HEK293 (cell line): Measurements from ENCODE around the gene POLR2E.
A peak's percentile ranks its signal among the peaks of the same experiment; 100 is the strongest.

ENCODE experiments used
- CTCF ChIA-PET: fragments of 350-600 bp; formaldehyde crosslinking; extraction: SDS; loops from one replicate; lab custom pipeline; 2021; ENCODE audit warnings: antibody characterized with exemption; lab: Yijun Ruan, JAX
- POLR2A ChIA-PET: fragments of 300-600 bp; formaldehyde crosslinking; extraction: SDS; loops from one replicate; lab custom pipeline; 2020; ENCODE audit warnings: antibody characterized with exemption, inconsistent platforms; lab: Yijun Ruan, JAX
- H3K27ac ChIP-seq: fragments of 200-500 bp; sonication (Bioruptor generic); 2 replicates; pipeline ENCODE4 v1.5.1; 2014; ENCODE audit warnings: low read depth, low read length, control low read depth, inconsistent platforms; ENCODE audit errors: extremely low read depth
- H3K36me3 ChIP-seq, 2 experiments: fragments of 200-500 bp in 1 of 2; sonication (Bioruptor generic) in 1 of 2; 1 replicate in 1 of 2; 2 replicates in 1 of 2; pipeline ENCODE4 v1.5.1; 2014 to 2017; ENCODE audit warnings: inconsistent platforms in 2 of 2, low read length in 2 of 2; ENCODE audit not compliant: control insufficient read depth in 2 of 2, insufficient read depth in 1 of 2
- H3K4me1 ChIP-seq: fragments of 200-500 bp; sonication (Bioruptor generic); 2 replicates; pipeline ENCODE4 v1.5.1; 2014; ENCODE audit warnings: mild to moderate bottlenecking, low read length, inconsistent platforms; ENCODE audit not compliant: control insufficient read depth, insufficient read depth
- H3K4me3 ChIP-seq: 2 replicates; pipeline ENCODE4 v1.5.1; 2011; ENCODE audit warnings: low read depth, mild to moderate bottlenecking, control low read depth, low read length, moderate library complexity
- H3K9me3 ChIP-seq: fragments of 200-500 bp; sonication (Bioruptor generic); 2 replicates; pipeline ENCODE4 v1.5.1; 2014; ENCODE audit warnings: low read depth, low read length, inconsistent platforms; ENCODE audit not compliant: control insufficient read depth, insufficient read depth
- GLIS1 ChIP-seq: fragments of 450-650 bp; formaldehyde crosslinking; IDR thresholded peaks from 2 replicates; pipeline ENCODE4 v1.5.1; 2016; ENCODE audit warnings: missing biosample characterization, missing genetic modification characterization
- GLIS2 ChIP-seq: fragments of 450-650 bp; formaldehyde crosslinking; IDR thresholded peaks from 2 replicates; pipeline ENCODE4 v1.5.1; 2016; ENCODE audit warnings: missing biosample characterization, missing genetic modification characterization
- KLF10 ChIP-seq: fragments of 450-650 bp; IDR thresholded peaks from 2 replicates; pipeline ENCODE4 v1.5.1; 2018; ENCODE audit warnings: missing biosample characterization, mild to moderate bottlenecking, missing genetic modification characterization
- KLF8 ChIP-seq: fragments of 450-650 bp; formaldehyde crosslinking; IDR thresholded peaks from 2 replicates; pipeline ENCODE4 v1.5.1; 2016; ENCODE audit warnings: missing biosample characterization, missing genetic modification characterization
- KLF9 ChIP-seq: fragments of 450-650 bp; formaldehyde crosslinking; IDR thresholded peaks from 2 replicates; pipeline ENCODE4 v1.5.1; 2016; ENCODE audit warnings: missing biosample characterization, missing genetic modification characterization, low read depth
- PATZ1 ChIP-seq: fragments of 450-650 bp; formaldehyde crosslinking; IDR thresholded peaks from 2 replicates; pipeline ENCODE4 v1.5.1; 2016; ENCODE audit warnings: missing biosample characterization, missing genetic modification characterization
- PRDM1 ChIP-seq: fragments of 450-650 bp; formaldehyde crosslinking; IDR thresholded peaks from 2 replicates; pipeline ENCODE4; 2016; ENCODE audit warnings: missing biosample characterization, missing genetic modification characterization
- YY2 ChIP-seq: fragments of 450-650 bp; formaldehyde crosslinking; IDR thresholded peaks from 2 replicates; pipeline ENCODE4 v1.5.1; 2016; ENCODE audit warnings: missing biosample characterization, missing genetic modification characterization
- ZBTB44 ChIP-seq: fragments of 450-650 bp; IDR thresholded peaks from 2 replicates; pipeline ENCODE4 v1.5.1; 2018; ENCODE audit warnings: missing biosample characterization, mild to moderate bottlenecking, missing genetic modification characterization
- ZFP3 ChIP-seq: fragments of 450-650 bp; formaldehyde crosslinking; IDR thresholded peaks from 2 replicates; pipeline ENCODE4 v1.5.1; 2016; ENCODE audit warnings: low read depth, missing biosample characterization, missing genetic modification characterization
- ZIC2 ChIP-seq: fragments of 450-650 bp; formaldehyde crosslinking; IDR thresholded peaks from 2 replicates; pipeline ENCODE4 v1.5.1; 2016; ENCODE audit warnings: missing biosample characterization, missing genetic modification characterization
- ZNF121 ChIP-seq: fragments of 450-650 bp; formaldehyde crosslinking; IDR thresholded peaks from 2 replicates; pipeline ENCODE4 v1.5.1; 2016; ENCODE audit warnings: missing biosample characterization, missing genetic modification characterization
- ZNF184 ChIP-seq: fragments of 450-650 bp; IDR thresholded peaks from 2 replicates; pipeline ENCODE4 v1.5.1; 2018; ENCODE audit warnings: missing biosample characterization, mild to moderate bottlenecking, missing genetic modification characterization
- ZNF202 ChIP-seq: fragments of 450-650 bp; formaldehyde crosslinking; IDR thresholded peaks from 2 replicates; pipeline ENCODE4 v1.5.1; 2016; ENCODE audit warnings: missing biosample characterization, missing genetic modification characterization, borderline replicate concordance
- ZNF335 ChIP-seq: fragments of 450-650 bp; formaldehyde crosslinking; conservative IDR thresholded peaks from 2 replicates; pipeline ENCODE4 v1.5.1; 2016; ENCODE audit warnings: missing biosample characterization, missing genetic modification characterization
- ZNF37A ChIP-seq: fragments of 450-650 bp; IDR thresholded peaks from 2 replicates; pipeline ENCODE4 v1.5.1; 2018; ENCODE audit warnings: missing biosample characterization, missing genetic modification characterization
- ZNF544 ChIP-seq: fragments of 450-650 bp; formaldehyde crosslinking; IDR thresholded peaks from 2 replicates; pipeline ENCODE4 v1.5.0; 2017; ENCODE audit warnings: missing biosample characterization, missing genetic modification characterization
- ZNF560 ChIP-seq: fragments of 450-650 bp; formaldehyde crosslinking; IDR thresholded peaks from 2 replicates; pipeline ENCODE4 v1.5.1; 2017; ENCODE audit warnings: missing biosample characterization, missing genetic modification characterization, borderline replicate concordance
- ZNF664 ChIP-seq: fragments of 450-650 bp; formaldehyde crosslinking; IDR thresholded peaks from 2 replicates; pipeline ENCODE4 v1.5.1; 2016; ENCODE audit warnings: missing biosample characterization, missing genetic modification characterization
- ZNF677 ChIP-seq: fragments of 450-650 bp; IDR thresholded peaks from 2 replicates; pipeline ENCODE4 v1.5.0; 2018; ENCODE audit warnings: missing biosample characterization, mild to moderate bottlenecking, missing genetic modification characterization, moderate library complexity
- ZNF785 ChIP-seq: fragments of 450-650 bp; formaldehyde crosslinking; IDR thresholded peaks from 2 replicates; pipeline ENCODE4 v1.5.1; 2016; ENCODE audit warnings: missing biosample characterization, missing genetic modification characterization
- ZNF791 ChIP-seq: fragments of 450-650 bp; formaldehyde crosslinking; IDR thresholded peaks from 2 replicates; pipeline ENCODE4 v1.5.1; 2016; ENCODE audit warnings: missing biosample characterization, missing genetic modification characterization
- ZXDB ChIP-seq: fragments of 450-650 bp; formaldehyde crosslinking; IDR thresholded peaks from 2 replicates; pipeline ENCODE4 v1.5.1; 2016; ENCODE audit warnings: missing biosample characterization, missing genetic modification characterization
- TF ChIP-seq, protein P1 (sequence below): fragments of 450-650 bp; formaldehyde crosslinking; IDR thresholded peaks from 2 replicates; pipeline ENCODE4 v1.5.1; 2016; ENCODE audit warnings: missing biosample characterization, missing genetic modification characterization, borderline replicate concordance
- TF ChIP-seq, protein P2 (sequence below): fragments of 450-650 bp; formaldehyde crosslinking; IDR thresholded peaks from 2 replicates; pipeline ENCODE4 v1.5.1; 2016; ENCODE audit warnings: missing biosample characterization, missing genetic modification characterization
- TF ChIP-seq, protein P3 (sequence below): fragments of 450-650 bp; formaldehyde crosslinking; IDR thresholded peaks from 2 replicates; pipeline ENCODE4 v1.5.1; 2016; ENCODE audit warnings: missing biosample characterization, missing genetic modification characterization

Gene POLR2E

DNA sequence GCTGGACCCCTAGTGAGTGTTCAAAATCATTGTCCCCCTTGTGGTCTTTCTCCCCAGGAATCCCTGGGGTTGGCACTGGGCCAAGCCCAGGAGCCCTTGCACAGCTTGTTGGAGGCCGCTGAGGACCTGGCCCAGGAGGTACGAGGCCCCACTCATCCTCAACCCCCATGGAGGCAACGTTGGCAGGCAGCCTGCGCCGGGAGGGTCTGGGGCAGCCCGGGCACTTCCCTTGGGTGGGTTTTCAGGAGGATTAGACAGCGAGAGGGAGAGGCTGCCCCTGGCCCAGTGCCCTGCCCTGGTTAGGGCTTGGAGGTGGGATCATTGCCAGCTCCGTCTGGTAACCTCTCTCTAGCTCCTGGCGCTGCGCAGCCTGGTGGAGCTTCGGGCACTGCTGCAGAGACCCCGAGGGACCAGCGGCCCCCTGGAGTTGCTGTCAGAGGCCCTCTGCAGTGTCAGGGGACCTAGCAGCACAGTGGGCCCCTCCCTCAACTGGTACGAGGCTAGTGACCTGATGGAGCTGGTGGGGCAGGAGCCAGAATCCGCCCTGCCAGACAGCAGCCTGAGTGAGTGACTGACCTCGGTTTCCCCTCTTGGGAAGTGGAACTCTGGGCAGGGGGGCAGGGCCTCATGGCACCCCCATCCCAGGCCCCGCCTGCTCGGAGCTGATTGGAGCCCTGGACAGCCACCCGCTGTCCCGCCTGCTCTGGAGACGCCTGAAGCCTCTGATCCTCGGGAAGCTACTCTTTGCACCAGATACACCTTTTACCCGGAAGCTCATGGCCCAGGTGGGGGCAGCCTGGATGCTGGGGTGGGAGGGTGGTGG is 52.3 kb downstream of the POLR2E start (continued):
- no peak for TF ChIP-seq ZNF785
- TF ChIP-seq PATZ1 (tag by site-specific recombination): no peak
- TF ChIP-seq ZNF677 (tag by site-specific recombination): no peak
- no peak for TF ChIP-seq ZNF121
- TF ChIP-seq ZNF335: 0 out of 2 replicates have a peak, but pooled peaks have one; percentile 23
- no peak for TF ChIP-seq KLF9 (tag by site-specific recombination)
- peak; percentile 62; the same call in 1 of the 2 replicates for TF ChIP-seq KLF10 (tag by site-specific recombination)
- no peak for TF ChIP-seq ZNF544 (tag by site-specific recombination)
- TF ChIP-seq ZBTB44 (tag by site-specific recombination): peak; percentile 77
- TF ChIP-seq ZXDB (tag by site-specific recombination): no peak
- no peak for TF ChIP-seq ZNF202 (tag by site-specific recombination)
- TF ChIP-seq GLIS2: peak; percentile 43; the same call in 1 of the 2 replicates
- peak; percentile 98 for TF ChIP-seq GLIS1 (tag by site-specific recombination)
- TF ChIP-seq, protein P1, sequence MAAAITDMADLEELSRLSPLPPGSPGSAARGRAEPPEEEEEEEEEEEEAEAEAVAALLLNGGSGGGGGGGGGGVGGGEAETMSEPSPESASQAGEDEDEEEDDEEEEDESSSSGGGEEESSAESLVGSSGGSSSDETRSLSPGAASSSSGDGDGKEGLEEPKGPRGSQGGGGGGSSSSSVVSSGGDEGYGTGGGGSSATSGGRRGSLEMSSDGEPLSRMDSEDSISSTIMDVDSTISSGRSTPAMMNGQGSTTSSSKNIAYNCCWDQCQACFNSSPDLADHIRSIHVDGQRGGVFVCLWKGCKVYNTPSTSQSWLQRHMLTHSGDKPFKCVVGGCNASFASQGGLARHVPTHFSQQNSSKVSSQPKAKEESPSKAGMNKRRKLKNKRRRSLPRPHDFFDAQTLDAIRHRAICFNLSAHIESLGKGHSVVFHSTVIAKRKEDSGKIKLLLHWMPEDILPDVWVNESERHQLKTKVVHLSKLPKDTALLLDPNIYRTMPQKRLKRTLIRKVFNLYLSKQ: no peak
- TF ChIP-seq, protein P2, sequence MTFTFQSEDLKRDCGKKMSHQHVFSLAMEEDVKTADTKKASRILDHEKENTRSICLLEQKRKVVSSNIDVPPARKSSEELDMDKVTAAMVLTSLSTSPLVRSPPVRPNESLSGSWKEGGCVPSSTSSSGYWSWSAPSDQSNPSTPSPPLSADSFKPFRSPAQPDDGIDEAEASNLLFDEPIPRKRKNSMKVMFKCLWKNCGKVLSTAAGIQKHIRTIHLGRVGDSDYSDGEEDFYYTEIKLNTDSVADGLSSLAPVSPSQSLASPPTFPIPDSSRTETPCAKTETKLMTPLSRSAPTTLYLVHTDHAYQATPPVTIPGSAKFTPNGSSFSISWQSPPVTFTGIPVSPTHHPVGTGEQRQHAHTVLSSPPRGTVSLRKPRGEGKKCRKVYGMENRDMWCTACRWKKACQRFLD (tag by site-specific recombination): no peak
- peak; percentile 71; the same call in 1 of the 2 replicates for TF ChIP-seq ZNF37A
- peak; percentile 87 for TF ChIP-seq ZIC2 (tag by site-specific recombination)
- no peak for TF ChIP-seq ZNF560 (tag by site-specific recombination)

DNA sequence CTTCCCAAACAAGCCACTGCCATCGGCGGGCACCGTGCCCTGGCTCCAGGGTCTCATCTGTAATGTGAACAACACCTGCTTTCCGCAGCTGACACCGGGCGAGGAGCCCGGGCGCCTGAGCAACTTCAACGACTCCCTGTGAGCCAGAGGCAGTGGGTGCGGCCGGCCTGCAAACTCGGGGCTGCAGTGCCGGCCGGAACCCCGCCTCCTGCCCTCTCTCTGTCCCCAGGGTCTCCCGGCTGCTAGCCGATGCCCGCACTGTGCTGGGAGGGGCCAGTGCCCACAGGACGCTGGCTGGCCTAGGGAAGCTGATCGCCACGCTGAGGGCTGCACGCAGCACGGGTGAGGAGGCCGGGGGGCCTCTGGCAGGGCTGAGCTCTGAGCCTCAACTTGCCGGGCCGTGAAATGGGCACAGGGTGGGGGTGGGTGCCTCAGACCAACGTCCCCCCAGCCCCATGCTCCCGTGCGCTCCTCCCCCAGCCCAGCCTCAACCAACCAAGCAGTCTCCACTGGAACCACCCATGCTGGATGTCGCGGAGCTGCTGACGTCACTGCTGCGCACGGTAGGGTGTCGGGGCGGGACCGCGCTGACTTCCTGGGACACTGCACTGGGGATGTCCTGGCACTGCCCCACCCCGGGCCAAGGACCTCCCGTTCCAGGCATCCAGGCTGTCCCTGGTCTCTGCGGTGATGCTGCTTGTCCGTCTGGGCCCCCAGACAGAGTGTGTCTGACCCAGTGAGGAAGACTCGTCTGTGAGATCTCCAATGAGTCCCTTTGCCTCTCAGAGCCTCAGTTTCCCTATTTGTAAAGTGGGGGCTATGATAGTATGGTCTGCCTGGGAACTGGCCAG is 53.1 kb downstream of the POLR2E start:
- peaks cover 0 to 19% of the 10 kb centered on the region in 2 experiments; a peak in 2 of 3 replicates for H3K36me3 ChIP-seq
- H3K4me3 ChIP-seq: no peak overlapping the region
- no peaks in the 10 kb centered on the region for H3K9me3 ChIP-seq
- CTCF ChIA-PET: interaction anchor here (1.4 kb wide), 1 partner anchor 24 kb away, joined by 6 read pairs; no protein-coding TSS in a partner anchor
- no peak overlapping the region for H3K27ac ChIP-seq
- POLR2A ChIA-PET: interaction anchor here (5.8 kb wide), 1 partner anchor 14 kb away, joined by 60 read pairs; the partner anchor contains the start of gene CNN2
- H3K4me1 ChIP-seq: no peaks in the 10 kb centered on the region; the same call in 1 of the 2 replicates
- TF ChIP-seq ZNF664 (tag by site-specific recombination): no peak
- TF ChIP-seq ZNF791 (tag by site-specific recombination): no peak
- TF ChIP-seq YY2: no peak
- no peak for TF ChIP-seq ZNF184 (tag by site-specific recombination)
- TF ChIP-seq, protein P3, sequence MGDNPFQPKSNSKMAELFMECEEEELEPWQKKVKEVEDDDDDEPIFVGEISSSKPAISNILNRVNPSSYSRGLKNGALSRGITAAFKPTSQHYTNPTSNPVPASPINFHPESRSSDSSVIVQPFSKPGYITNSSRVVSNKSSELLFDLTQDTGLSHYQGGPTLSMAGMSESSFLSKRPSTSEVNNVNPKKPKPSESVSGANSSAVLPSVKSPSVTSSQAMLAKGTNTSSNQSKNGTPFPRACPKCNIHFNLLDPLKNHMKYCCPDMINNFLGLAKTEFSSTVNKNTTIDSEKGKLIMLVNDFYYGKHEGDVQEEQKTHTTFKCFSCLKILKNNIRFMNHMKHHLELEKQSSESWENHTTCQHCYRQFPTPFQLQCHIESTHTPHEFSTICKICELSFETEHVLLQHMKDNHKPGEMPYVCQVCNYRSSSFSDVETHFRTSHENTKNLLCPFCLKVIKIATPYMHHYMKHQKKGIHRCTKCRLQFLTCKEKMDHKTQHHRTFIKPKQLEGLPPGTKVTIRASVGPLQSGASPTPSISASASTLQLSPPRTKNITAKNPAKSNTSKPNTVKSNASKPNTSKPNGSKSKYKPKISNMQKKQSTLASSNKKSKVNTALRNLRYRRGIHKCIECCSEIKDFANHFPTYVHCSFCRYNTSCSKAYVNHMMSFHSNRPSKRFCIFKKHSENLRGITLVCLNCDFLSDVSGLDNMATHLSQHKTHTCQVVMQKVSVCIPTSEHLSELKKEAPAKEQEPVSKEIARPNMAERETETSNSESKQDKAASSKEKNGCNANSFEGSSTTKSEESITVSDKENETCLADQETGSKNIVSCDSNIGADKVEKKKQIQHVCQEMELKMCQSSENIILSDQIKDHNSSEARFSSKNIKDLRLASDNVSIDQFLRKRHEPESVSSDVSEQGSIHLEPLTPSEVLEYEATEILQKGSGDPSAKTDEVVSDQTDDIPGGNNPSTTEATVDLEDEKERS: no peak
- no peak for TF ChIP-seq ZFP3 (tag by site-specific recombination)
- no peak for TF ChIP-seq PRDM1
- TF ChIP-seq KLF8 (tag by site-specific recombination): peak; percentile 18; the same call in 1 of the 2 replicates
